T47D (cell line): Measurements from ENCODE around the gene FGFBP1.

Source experiments
- DNase-seq, 2 experiments: peaks; one replicate each; pipeline versions ENCODE4 v3.0.0 to v3.0.0-alpha.2; 2011 to 2012; ENCODE audit warnings: low read depth in 1 of 2, low spot score in 1 of 2
- JUND ChIP-seq: IDR thresholded peaks from 2 replicates; pipeline ENCODE4 v1.6.1; 2012; ENCODE audit warnings: low read depth
- in situ Hi-C: cut with HindIII; loops from 2 replicates; pipeline ENCODE4 v1.10.0; 2016; ENCODE audit warnings: low sequenced_read_pairs, low pct_unique_long_range_greater_than_20kb

FGFBP1 gene

GRCh38 chr4:15914736-15915135 lies 23.8 kb downstream of the FGFBP1 start:
- TF ChIP-seq JUND: no peak
- in situ Hi-C loops: no loop called here
- no peak for DNase-seq

- in situ Hi-C loops: no loop called here
- no peak for DNase-seq
- no peak for TF ChIP-seq JUND
Observed at GRCh38 chr4:15914291-15914690, 24.2 kb downstream of the FGFBP1 start.

- TF ChIP-seq JUND: no peak
- no peak for DNase-seq
- in situ Hi-C loops: no loop called here
Observed at GRCh38 chr4:15913631-15913970, 24.9 kb downstream of the FGFBP1 start.

- TF ChIP-seq JUND: no peak
- in situ Hi-C loops: no loop called here
Observed at GRCh38 chr4:15912961-15913630, 25.4 kb downstream of the FGFBP1 start.

GRCh38 chr4:15912236-15912635 lies 26.3 kb downstream of the FGFBP1 start:
- DNase-seq: no peak
- no peak for TF ChIP-seq JUND
- in situ Hi-C loops: no loop called here

More at GRCh38 chr4:15912961-15913630, 25.4 kb downstream of the FGFBP1 start:
- no peak for DNase-seq

GRCh38 chr4:15910155-15910940 lies 28.2 kb downstream of the FGFBP1 start:
- no peak for TF ChIP-seq JUND
- no peak for DNase-seq
- in situ Hi-C loops: no loop called here

GRCh38 chr4:15907430-15907829 lies 31.1 kb downstream of the FGFBP1 start:
- in situ Hi-C loops: no loop called here
- no peak for TF ChIP-seq JUND
- no peak for DNase-seq

GRCh38 chr4:15906020-15906443 lies 32.5 kb downstream of the FGFBP1 start:
- peak in 1 of 2 experiments; percentile 42 for DNase-seq
- in situ Hi-C loops: no loop called here
- TF ChIP-seq JUND: no peak

GRCh38 chr4:15902746-15903145 lies 35.8 kb downstream of the FGFBP1 start:
- in situ Hi-C loops: no loop called here
- no peak for DNase-seq
- no peak for TF ChIP-seq JUND

- no peak for TF ChIP-seq JUND
- in situ Hi-C loops: no loop called here
- no peak for DNase-seq
Observed at GRCh38 chr4:15901998-15902397, 36.5 kb downstream of the FGFBP1 start.

- no peak for DNase-seq
- in situ Hi-C loops: no loop called here
- no peak for TF ChIP-seq JUND
Observed at GRCh38 chr4:15901007-15901406, 37.5 kb downstream of the FGFBP1 start.

DNA sequence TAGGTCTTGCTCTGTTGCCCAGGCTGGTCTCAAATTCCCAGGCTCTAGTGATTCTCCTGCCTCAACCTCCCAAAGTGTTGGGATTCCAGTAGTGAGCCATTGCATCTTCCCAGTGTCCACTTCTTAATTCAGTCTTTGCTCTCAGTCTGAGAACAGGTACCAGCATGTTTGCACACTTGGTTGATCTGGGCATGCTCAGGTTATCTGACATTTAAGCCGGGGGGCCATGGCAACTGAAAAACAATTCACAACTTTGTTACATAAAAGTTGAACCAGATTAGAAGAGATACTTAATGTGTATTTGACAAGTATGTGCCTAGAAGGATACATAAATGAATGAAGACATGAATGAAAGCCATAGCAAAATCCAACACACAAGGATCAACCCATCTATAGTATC lies 39.0 kb downstream of the FGFBP1 start:
- DNase-seq: no peak
- no peak for TF ChIP-seq JUND
- in situ Hi-C loops: no loop called here

GRCh38 chr4:15898902-15899301 lies 39.6 kb downstream of the FGFBP1 start:
- in situ Hi-C loops: no loop called here
- no peak for DNase-seq
- no peak for TF ChIP-seq JUND
